ENCODE measurements around the gene SNX11. TPM values are rescaled to one million over a fixed set of nuclear protein-coding genes. Genes with fewer than 3 reads are reported as not detected.

The SNX11 gene
- total RNA-seq, 2 experiments from 2014 or later: 12.0 to 17.6 TPM

- Histone ChIP-seq H4K20me1 (ENCODE audit: insufficient read depth, low read length) (no peaks in the 10 kb centered on the region), H3K4me1 (ENCODE audit: insufficient read depth, low read length, poor library complexity, severe bottlenecking) (no peaks in the 10 kb centered on the region), H3K79me2 (ENCODE audit: insufficient read depth, low read depth, low read length) (no peaks in the 10 kb centered on the region), H3K36me3 (ENCODE audit: insufficient read depth, low read length) (peaks cover 28% of the 10 kb centered on the region), H3K9me3 (ENCODE audit: low read length) (no peaks in the 10 kb centered on the region), H3K4me2 (ENCODE audit: low read length) (no peak overlapping the region), H3K4me3 (ENCODE audit: low read depth, low read length, poor library complexity, severe bottlenecking) (no peak overlapping the region), H3K9me2 (ENCODE audit: insufficient read depth, low read length) (no peaks in the 10 kb centered on the region), H2AFZ (ENCODE audit: low read length) (no peak overlapping the region), H3K27ac (ENCODE audit: low read depth, low read length, poor library complexity, severe bottlenecking) (no peak overlapping the region)
- TF ChIP-seq EZH2phosphoT487 (IDR thresholded peaks at IDR 0.05; ENCODE audit: borderline replicate concordance, low read depth, low read length): no peak
- no peak for TF ChIP-seq CTCF (conservative IDR thresholded peaks at IDR 0.05; ENCODE audit: low read length)
- POLR2A ChIA-PET: no interaction called here
- CTCF ChIA-PET (ENCODE audit: unreplicated experiment): no interaction called here
- no peak for DNase-seq (ENCODE audit: low spot score)
- intact Hi-C loops (cut with micrococcal nuclease; ENCODE audit: unreplicated experiment): no loop called here
- no TSS peak for BruUV-seq (replicated peaks)
These were observed 15.1 kb downstream of the SNX11 start for GRCh38 chr17:48122665-48123045.

GRCh38 chr17:48123111-48123510, 15.5 kb downstream of the SNX11 start:
- no peak for DNase-seq (ENCODE audit: low spot score)
- Histone ChIP-seq H4K20me1 (ENCODE audit: insufficient read depth, low read length) (no peaks in the 10 kb centered on the region), H3K4me3 (ENCODE audit: low read depth, low read length, poor library complexity, severe bottlenecking) (no peak overlapping the region), H3K27ac (ENCODE audit: low read depth, low read length, poor library complexity, severe bottlenecking) (no peak overlapping the region), H3K4me2 (ENCODE audit: low read length) (no peak overlapping the region), H3K36me3 (ENCODE audit: insufficient read depth, low read length) (peaks cover 26% of the 10 kb centered on the region), H3K4me1 (ENCODE audit: insufficient read depth, low read length, poor library complexity, severe bottlenecking) (no peaks in the 10 kb centered on the region), H3K79me2 (ENCODE audit: insufficient read depth, low read depth, low read length) (no peaks in the 10 kb centered on the region), H2AFZ (ENCODE audit: low read length) (no peak overlapping the region), H3K9me3 (ENCODE audit: low read length) (no peaks in the 10 kb centered on the region), H3K9me2 (ENCODE audit: insufficient read depth, low read length) (no peaks in the 10 kb centered on the region)
- TF ChIP-seq CTCF (conservative IDR thresholded peaks at IDR 0.05; ENCODE audit: low read length): no peak
- TF ChIP-seq EZH2phosphoT487 (IDR thresholded peaks at IDR 0.05; ENCODE audit: borderline replicate concordance, low read depth, low read length): no peak
- ChIA-PET POLR2A (interaction anchor here (0.7 to 1.8 kb wide), 2 partner anchors 11 to 27 kb away, joined by 3 to 4 read pairs; no protein-coding TSS in a partner anchor), CTCF (ENCODE audit: unreplicated experiment) (no interaction called here)
- intact Hi-C loops (cut with micrococcal nuclease; ENCODE audit: unreplicated experiment): no loop called here
- no TSS peak for BruUV-seq (replicated peaks)

- intact Hi-C loops (cut with micrococcal nuclease; ENCODE audit: unreplicated experiment): no loop called here
- Histone ChIP-seq H3K79me2 (ENCODE audit: insufficient read depth, low read depth, low read length) (no peaks in the 10 kb centered on the region), H3K9me2 (ENCODE audit: insufficient read depth, low read length) (no peaks in the 10 kb centered on the region), H3K27ac (ENCODE audit: low read depth, low read length, poor library complexity, severe bottlenecking) (no peak overlapping the region), H3K4me2 (ENCODE audit: low read length) (no peak overlapping the region), H3K4me3 (ENCODE audit: low read depth, low read length, poor library complexity, severe bottlenecking) (no peak overlapping the region), H3K9me3 (ENCODE audit: low read length) (no peaks in the 10 kb centered on the region), H3K4me1 (ENCODE audit: insufficient read depth, low read length, poor library complexity, severe bottlenecking) (no peaks in the 10 kb centered on the region), H2AFZ (ENCODE audit: low read length) (no peak overlapping the region), H4K20me1 (ENCODE audit: insufficient read depth, low read length) (no peaks in the 10 kb centered on the region), H3K36me3 (ENCODE audit: insufficient read depth, low read length) (peaks cover 22% of the 10 kb centered on the region)
- ChIA-PET CTCF (ENCODE audit: unreplicated experiment) (no interaction called here), POLR2A (interaction anchor here (0.7 to 1.8 kb wide), 2 partner anchors 12 to 28 kb away, joined by 3 to 4 read pairs; no protein-coding TSS in a partner anchor)
- BruUV-seq (replicated peaks): no TSS peak
- TF ChIP-seq CTCF (conservative IDR thresholded peaks at IDR 0.05; ENCODE audit: low read length) (no peak), EZH2phosphoT487 (IDR thresholded peaks at IDR 0.05; ENCODE audit: borderline replicate concordance, low read depth, low read length) (no peak)
- no peak for DNase-seq (ENCODE audit: low spot score)
These were observed 16.3 kb downstream of the SNX11 start for GRCh38 chr17:48123776-48124388.

Data from OCI-LY7 (cell line).